H1 (cell line): Measurements from ENCODE around the gene P2RY14.

ENCODE experiments used
- ATF3 ChIP-seq: IDR thresholded peaks from 2 replicates; pipeline ENCODE4 v1.6.1; 2011; ENCODE audit warnings: low read depth, mild to moderate bottlenecking, low read length; ENCODE audit not compliant: insufficient read depth
- CEBPB ChIP-seq: IDR thresholded peaks from 2 replicates; pipeline ENCODE4 v1.6.1; 2012; ENCODE audit warnings: low read depth, low read length
- CTCF ChIP-seq, 3 experiments: IDR thresholded peaks; 1 replicate in 2 of 3; 2 replicates in 1 of 3; pipeline versions ENCODE4 v1.5.1 to v1.6.1; 2011; ENCODE audit warnings: low read length in 3 of 3, mild to moderate bottlenecking in 3 of 3, inconsistent platforms in 2 of 3, low read depth in 1 of 3, moderate library complexity in 1 of 3; ENCODE audit not compliant: insufficient read depth in 1 of 3; ENCODE audit errors: control extremely low read depth in 1 of 3
- SIX5 ChIP-seq: IDR thresholded peaks from 2 replicates; pipeline ENCODE4 v1.6.1; 2011; ENCODE audit warnings: mild to moderate bottlenecking, low read depth, low read length
- ZNF274 ChIP-seq: IDR thresholded peaks from 2 replicates; pipeline ENCODE4 v1.7.0; 2012; ENCODE audit warnings: low read length, borderline replicate concordance; ENCODE audit errors: extremely low read depth

GRCh38 chr3:151178208-151178845, 100.0 kb downstream of the P2RY14 start:
- TF ChIP-seq CEBPB (no peak), ATF3 (no peak), CTCF (IDR thresholded peaks at IDR 0.05; ENCODE audit: control extremely low read depth in 1 of 3, insufficient read depth in 1 of 3, low read depth in 1 of 3, low read length in 3 of 3) (no peak), ZNF274 (no peak), SIX5 (no peak)
